LHCN-M2 (cell line): ENCODE data around the gene ID1. TPM values are rescaled to one million over a fixed set of nuclear protein-coding genes. Genes with fewer than 3 reads are reported as not detected.

Source experiments
- DNase-seq: peaks from one replicate; pipeline ENCODE4 v3.0.0-alpha.2; 2012; ENCODE audit warnings: low read depth
- polyA plus RNA-seq: library from polyadenylated mRNA; unstranded; fragments of >200 nt; gene quantifications from one replicate; pipeline ENCODE4 v1.2.1, GENCODE V29; 2012; ENCODE audit warnings: missing spikeins
- total RNA-seq: library from RNA; depleted of rRNA; stranded (reverse); fragments of >200 nt; gene quantifications from 2 replicates; pipeline ENCODE4 v1.2.3, GENCODE V29; 2014; rRNA removed

Gene ID1, protein sequence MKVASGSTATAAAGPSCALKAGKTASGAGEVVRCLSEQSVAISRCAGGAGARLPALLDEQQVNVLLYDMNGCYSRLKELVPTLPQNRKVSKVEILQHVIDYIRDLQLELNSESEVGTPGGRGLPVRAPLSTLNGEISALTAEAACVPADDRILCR
- 775 and 1,134 TPM in 2 replicates for total RNA-seq
- polyA plus RNA-seq, result 274 TPM

- peak; percentile 98 for DNase-seq
These were observed at the start of gene ID1 for GRCh38 chr20:31605031-31605901. ID1 (plus strand) TSS chr20:31605289; CDS start chr20:31605388, 99 bp downstream.

DNA sequence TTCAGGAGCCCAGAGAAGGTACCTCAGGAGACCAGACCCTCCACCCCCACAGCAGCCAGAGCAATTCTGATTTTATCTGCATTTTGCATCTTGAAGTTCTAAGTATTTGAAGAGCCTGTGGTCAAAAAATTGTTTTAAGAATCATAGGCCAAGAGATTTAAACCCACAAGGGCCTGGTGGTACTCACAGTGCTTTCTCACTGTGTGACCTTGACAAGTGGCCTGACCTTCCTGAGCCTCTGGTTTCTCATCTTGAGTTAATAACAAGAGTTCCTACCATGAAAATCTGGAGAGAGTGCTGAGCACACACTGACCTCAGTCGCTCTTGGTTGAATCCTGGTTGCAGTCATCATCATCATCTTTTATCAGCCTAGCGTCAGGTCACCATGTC, 45.4 kb upstream of the ID1 start:
- peak; percentile 73 for DNase-seq

DNA sequence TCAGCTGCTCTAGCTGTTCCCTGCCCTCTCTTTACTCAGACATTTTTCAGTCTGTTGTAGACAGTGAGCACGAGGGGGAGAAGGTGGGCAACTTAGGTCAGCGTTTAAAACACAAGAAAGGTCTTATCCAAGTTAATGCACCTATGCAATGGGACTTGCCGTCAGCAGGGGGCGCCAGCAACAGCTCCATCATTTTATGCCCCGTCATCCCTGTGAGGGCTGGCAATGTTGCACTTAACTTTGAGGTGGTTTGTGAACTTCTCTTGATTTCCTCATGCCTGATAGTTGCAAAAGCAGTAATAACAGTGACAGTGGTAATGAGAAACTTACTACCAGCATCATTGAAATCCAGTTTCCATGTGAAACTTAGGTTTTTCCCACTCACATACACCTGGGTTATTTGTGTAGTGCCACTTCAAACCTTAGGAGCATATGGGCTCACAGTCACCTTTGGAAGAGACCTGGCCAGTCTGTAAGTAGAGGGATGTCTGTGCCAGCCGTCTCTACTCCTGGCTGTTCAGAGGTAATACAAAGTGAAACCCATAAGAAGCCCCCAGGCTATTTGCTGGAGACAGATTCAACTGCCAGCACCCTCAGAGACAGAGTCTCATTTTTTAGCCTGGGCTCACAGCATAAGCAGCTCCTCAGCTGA, 44.9 kb upstream of the ID1 start:
- DNase-seq, result peak; percentile 89

- DNase-seq, result peak; percentile 97
These were observed 44.1 kb upstream of the ID1 start for GRCh38 chr20:31560746-31561598.

DNA sequence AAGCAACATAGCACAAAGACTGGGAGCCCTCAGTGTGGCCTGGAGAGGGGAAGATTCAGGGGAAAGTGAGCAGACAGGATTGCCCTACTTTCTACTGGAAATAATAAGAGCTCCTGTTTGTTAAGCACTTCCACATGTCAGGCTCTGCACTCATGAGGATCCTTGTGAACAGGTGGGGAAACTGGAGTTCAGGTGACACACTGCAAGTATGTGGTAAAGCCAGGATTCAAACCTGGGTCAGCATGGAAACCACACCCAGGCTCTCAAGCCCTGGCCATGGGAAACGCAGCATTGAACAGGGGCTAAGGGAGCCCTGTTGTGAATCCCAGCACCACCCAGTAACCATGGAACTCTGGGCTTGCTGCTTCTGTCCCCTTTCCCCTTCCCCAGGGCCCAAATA, 42.8 kb upstream of the ID1 start:
- DNase-seq, result no peak

DNA sequence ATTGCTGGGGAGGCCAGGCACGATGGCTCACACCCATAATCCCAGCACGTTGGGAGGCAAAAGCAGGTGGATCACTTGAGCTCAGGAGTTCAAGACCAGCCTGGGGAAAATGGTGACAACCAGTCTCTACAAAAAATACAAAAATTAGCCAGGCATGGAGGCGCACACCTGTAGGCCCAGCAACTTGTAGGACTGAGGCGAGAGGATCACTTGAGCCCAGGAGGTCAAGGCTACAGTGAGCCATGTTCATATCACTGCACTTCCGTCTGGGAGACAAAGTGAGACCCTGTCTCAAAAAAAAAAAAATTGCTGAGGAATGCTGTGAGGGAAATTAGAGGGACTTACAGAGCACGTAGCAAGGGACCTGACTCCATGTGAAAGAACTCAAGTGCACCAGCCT, 40.8 kb upstream of the ID1 start:
- DNase-seq, result no peak

DNA sequence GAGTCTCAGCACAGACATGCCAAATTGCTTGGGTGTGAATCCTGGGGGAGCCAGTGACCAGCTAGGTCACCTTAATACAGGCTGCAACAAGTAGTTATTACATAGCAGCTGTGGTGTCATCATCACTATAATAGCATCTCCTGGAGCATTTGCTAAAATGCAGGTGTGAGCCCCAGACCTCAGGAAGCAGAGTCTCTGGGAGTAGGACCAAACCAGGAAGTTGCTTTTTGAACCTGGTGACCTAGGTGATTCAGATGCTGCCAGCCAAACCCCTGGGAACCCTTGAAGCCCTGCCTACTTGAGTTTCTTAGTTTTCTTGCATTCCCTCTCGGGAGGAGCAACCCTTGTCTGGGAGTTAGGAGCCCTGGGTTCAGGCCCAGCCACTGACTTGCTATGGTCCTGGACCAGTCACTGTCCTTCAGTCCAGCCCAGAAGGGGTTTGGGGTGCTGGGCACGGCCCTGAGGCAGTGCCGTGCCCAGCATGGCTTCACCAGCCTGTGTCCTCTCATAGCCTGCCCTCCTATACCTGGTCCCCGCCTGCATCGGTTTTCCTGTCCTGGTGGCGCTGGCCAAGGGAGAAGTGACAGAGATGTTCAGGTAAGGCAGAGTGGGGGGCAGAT, 39.3 kb upstream of the ID1 start:
- no peak for DNase-seq

DNA sequence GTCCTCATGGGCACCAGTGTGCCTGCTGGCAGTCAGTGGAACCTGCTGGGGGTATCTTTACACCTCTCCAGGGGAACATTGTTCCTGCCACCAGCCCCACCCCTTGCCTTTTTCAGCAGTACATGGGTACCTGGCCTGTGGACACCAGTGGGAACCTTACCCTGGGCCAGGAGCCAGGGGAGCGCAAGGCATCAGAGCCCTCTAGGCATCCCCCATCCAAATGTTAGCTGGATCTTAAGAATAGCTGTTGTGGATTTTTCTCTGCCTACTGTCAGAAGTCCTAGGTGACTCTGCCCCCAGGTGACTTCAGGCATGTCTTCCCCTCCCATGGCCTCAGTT, 38.8 kb upstream of the ID1 start:
- no peak for DNase-seq

DNA sequence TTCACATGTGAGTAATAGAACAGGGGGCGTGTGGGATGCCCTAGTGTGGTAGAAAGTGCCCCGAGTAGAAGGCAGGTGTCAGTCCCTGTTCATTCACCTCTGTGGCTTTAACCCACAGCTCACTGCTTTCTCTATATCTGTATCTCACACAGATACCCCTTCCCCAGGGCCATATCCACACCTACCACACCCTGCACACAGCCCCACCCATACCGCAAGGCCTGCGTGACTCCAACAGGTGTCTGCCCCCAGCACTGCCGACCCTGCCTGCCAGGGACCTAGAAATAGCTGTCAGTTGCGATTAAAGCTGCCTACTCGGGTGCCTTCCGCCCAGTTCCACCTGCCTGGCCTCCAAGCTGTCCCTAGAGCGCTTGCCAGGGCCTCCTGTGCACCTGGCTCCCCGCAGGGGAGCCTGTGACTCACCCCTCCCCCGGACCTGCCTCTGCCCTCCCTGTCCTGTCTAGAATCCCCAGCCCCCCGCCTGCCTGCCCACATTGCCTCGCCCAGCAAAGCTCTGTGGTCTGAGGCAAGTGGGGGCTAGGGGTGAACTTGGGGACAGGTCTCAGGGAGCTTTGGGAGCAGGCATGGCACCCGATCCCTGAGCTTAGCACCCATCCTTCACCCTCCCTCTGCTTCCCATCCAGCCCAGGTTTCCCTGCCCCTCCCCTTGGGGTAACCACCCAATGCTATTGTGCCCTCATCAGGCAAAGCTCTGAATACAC, 38.3 kb upstream of the ID1 start:
- DNase-seq, result no peak

DNA sequence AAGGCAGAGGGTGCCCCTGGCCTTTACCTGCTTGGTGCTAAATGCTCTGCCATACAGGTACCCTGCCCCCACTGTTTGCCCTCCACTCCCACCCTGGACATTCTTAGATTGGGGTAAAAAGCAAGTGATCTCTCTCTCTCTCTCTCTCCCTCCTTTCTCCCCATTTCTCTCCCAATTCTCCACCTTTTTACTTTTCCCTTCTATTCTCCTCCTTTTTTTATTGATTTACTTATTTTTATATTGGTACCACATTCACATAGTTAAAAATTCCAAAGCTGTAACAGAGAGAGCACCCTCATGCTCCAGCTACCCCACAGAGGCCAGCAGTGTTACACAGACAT, 37.7 kb upstream of the ID1 start:
- DNase-seq, result no peak

DNA sequence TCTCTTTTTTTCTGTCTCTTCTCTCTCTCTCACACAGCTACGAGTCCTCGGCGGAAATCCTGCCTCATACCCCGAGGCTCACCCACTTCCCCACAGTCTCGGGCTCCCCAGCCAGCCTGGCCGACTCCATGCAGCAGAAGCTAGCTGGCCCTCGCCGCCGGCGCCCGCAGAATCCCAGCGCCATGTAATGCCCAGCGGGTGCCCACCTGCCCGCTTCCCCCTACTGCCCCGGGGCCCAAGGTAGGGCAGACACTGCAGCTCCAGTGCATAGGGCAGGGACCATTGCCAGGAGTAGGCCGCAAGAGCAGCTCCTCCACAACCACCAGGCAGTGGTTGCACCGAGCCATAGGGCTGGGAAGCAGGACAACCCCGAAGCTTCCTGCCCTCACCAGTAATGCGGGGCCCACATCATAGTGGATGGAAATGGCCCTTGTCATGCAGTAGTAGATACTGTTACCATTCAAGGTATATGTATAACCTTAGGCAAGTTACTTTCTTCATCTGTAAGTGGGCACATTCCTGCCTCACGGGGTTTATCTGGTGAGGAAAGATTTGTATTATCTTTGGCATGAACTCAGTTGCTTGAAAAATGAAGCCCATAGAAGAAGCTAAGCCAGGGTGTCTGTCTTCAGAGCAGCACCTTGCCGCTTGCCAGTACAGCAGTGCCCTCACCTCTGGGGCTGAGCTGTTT, 36.9 kb upstream of the ID1 start:
- no peak for DNase-seq

GRCh38 chr20:31568773-31569162, 36.3 kb upstream of the ID1 start:
- no peak for DNase-seq

DNA sequence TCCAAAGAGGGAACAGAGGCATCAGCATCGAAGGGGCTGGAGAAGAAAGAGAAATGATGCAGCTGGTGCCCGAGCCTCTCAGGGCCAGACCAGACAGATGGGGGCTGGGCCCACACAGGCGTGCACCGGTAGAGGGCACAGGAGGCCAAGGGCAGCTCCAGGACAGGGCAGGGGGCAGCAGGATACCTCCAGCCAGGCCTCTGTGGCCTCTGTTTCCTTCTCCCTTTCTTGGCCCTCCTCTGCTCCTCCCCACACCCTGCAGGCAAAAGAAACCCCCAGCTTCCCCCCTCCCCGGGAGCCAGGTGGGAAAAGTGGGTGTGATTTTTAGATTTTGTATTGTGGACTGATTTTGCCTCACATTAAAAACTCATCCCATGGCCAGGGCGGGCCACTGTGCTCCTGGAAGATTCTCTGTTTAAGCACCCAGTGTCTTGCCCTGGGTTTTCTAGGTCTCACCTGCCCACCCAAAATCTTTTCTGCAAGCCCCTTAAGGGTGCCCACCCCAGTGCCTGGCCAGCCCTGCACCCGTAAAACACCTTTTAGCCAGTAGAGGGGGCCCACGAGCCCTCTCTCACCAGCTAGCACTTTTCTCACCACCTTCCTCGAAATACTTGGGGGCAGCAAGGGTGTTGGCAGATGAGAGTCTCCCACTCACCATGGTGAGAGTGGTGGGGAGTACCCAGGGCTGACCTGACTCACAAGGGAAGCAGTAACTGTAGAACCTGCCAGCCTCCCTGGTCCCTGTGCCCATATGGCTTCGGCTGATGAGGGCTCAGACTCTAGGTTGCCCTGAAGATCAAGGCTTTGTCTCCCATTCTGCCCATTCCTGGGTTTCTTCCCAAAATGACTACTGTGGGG, 35.7 kb upstream of the ID1 start:
- peak; percentile 81 for DNase-seq

- DNase-seq, result no peak
These were observed 35.0 kb upstream of the ID1 start for GRCh38 chr20:31570021-31570463.

DNA sequence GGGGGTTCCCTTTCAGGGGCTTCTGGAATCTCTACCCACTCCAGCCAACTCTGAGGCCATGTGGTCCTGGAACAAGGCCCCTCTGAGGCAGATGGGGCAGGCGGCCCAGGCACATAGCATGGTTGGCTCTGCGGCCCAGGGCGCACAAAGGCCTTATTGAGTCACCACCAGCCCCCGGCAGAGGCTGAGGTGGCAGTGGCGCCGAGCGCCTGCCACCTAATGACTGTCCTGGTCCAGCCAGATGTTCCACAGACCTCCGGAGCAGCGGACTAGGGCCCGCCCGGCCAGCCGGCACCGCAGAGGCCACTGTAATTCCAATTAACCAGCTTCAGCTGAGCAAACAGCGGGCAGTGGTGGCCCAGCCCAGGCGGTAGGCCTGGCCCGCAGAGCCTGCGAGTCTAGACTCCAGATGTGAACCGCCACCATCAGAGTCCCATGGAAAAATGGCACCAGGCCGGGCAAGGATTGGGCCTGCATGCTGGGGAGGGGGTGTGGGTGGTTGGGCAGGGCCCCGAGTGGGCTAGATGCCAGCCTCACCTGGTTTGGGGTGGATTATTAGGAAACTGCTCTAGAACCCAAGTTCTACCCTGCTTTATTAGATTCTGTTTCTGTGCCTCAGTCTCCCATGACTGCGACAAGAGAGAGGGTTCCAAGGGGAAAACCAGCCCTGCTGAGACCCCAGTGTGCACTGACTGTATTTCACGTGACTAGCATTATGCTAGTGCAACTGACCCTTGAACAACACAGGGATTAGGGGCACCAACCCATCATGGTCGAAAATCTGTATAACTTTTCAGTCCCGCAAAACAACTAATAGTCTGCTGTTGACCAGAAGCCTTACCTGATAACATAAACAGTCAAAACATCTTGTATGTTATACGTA, 34.1 kb upstream of the ID1 start:
- peak; percentile 72 for DNase-seq

GRCh38 chr20:31572042-31572700, 32.9 kb upstream of the ID1 start:
- no peak for DNase-seq

GRCh38 chr20:31572701-31573554, 32.2 kb upstream of the ID1 start:
- DNase-seq, result peak; percentile 99
